Panc1 (cell line): ENCODE measurements around the gene NPSR1.

ENCODE experiments used
- POLR2AphosphoS5 ChIP-seq: IDR thresholded peaks from 2 replicates; pipeline ENCODE4 v1.6.1; 2012; ENCODE audit warnings: mild to moderate bottlenecking, low read depth, low read length, moderate library complexity
- TCF7L2 ChIP-seq: IDR thresholded peaks from 2 replicates; pipeline ENCODE4 v1.6.1; 2011; ENCODE audit warnings: mild to moderate bottlenecking, low read depth, low read length, inconsistent platforms
- TF ChIP-seq, protein P1 (sequence below): fragments of 450-650 bp; IDR thresholded peaks from 2 replicates; pipeline ENCODE4 v1.5.1; 2017; ENCODE audit warnings: mild to moderate bottlenecking

- TF ChIP-seq, protein P1, sequence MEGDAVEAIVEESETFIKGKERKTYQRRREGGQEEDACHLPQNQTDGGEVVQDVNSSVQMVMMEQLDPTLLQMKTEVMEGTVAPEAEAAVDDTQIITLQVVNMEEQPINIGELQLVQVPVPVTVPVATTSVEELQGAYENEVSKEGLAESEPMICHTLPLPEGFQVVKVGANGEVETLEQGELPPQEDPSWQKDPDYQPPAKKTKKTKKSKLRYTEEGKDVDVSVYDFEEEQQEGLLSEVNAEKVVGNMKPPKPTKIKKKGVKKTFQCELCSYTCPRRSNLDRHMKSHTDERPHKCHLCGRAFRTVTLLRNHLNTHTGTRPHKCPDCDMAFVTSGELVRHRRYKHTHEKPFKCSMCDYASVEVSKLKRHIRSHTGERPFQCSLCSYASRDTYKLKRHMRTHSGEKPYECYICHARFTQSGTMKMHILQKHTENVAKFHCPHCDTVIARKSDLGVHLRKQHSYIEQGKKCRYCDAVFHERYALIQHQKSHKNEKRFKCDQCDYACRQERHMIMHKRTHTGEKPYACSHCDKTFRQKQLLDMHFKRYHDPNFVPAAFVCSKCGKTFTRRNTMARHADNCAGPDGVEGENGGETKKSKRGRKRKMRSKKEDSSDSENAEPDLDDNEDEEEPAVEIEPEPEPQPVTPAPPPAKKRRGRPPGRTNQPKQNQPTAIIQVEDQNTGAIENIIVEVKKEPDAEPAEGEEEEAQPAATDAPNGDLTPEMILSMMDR: no peak
- no peak for TF ChIP-seq TCF7L2
- TF ChIP-seq POLR2AphosphoS5: no peak
Measured at GRCh38 chr7:34761627-34762026, 103.6 kb downstream of the NPSR1 start.
